Brain microvascular endothelial cell (primary cell): Measurements from ENCODE around the gene CFAP52.
"Not testable (repeated sequence)": the region's sequence is repeated elsewhere in the genome, so short reads cannot be mapped to it uniquely, and the experiment has no call there.

Experiments used
- DNase-seq: peaks from one replicate; pipeline ENCODE4 v3.0.0-alpha.2; 2020
- H3K27ac ChIP-seq: fragments of 250-450 bp; sonication (Bioruptor Pico); 2 replicates; pipeline ENCODE4 v1.5.1; 2020; ENCODE audit warnings: mild to moderate bottlenecking, moderate library complexity
- H3K27me3 ChIP-seq: fragments of 250-450 bp; sonication (Bioruptor Pico); replicated peaks from 2 replicates; pipeline ENCODE4 v1.5.1; 2020; ENCODE audit warnings: mild to moderate bottlenecking
- H3K36me3 ChIP-seq: fragments of 250-450 bp; sonication (Bioruptor Pico); replicated peaks from 2 replicates; pipeline ENCODE4 v1.5.1; 2020; ENCODE audit warnings: mild to moderate bottlenecking
- H3K4me3 ChIP-seq: 2 replicates; pipeline ENCODE4 v1.5.1; 2011; ENCODE audit warnings: low read depth, mild to moderate bottlenecking, control low read depth, low read length, moderate library complexity
- CTCF ChIP-seq: IDR thresholded peaks from 2 replicates; pipeline ENCODE4 v1.5.1; 2011; ENCODE audit warnings: low read depth, mild to moderate bottlenecking, moderate library complexity, low read length, control low read depth, inconsistent platforms; ENCODE audit errors: missing control alignments
- in situ Hi-C: cut with HindIII; loops from 2 replicates; pipeline ENCODE4 v1.10.0; 2017; ENCODE audit warnings: low sequenced_read_pairs, low pct_ligation_motif_present

The CFAP52 gene

GRCh38 chr17:9564104-9564503 lies 12.3 kb upstream of the CFAP52 start:
- in situ Hi-C loops: no loop called here

GRCh38 chr17:9566067-9566466 lies 10.4 kb upstream of the CFAP52 start:
- no peak for TF ChIP-seq CTCF
- Histone ChIP-seq H3K36me3 (peaks cover 4% of the 10 kb centered on the region), H3K27ac (no peak overlapping the region), H3K4me3 (no peak overlapping the region), H3K27me3 (no peaks in the 10 kb centered on the region)
- in situ Hi-C loops: no loop called here
- DNase-seq: no peak

More at GRCh38 chr17:9564104-9564503, 12.3 kb upstream of the CFAP52 start:
- H3K27me3 ChIP-seq: no peaks in the 10 kb centered on the region
- no peak for DNase-seq
- no peak overlapping the region for H3K27ac ChIP-seq
- peaks cover 4% of the 10 kb centered on the region for H3K36me3 ChIP-seq
- no peak for TF ChIP-seq CTCF
- H3K4me3 ChIP-seq: no peak overlapping the region

- in situ Hi-C loops: not testable (repeated sequence)
These were observed 9.7 kb upstream of the CFAP52 start for GRCh38 chr17:9566739-9567138.

GRCh38 chr17:9568004-9568403 lies 8.4 kb upstream of the CFAP52 start:
- no peak overlapping the region for H3K27ac ChIP-seq
- H3K36me3 ChIP-seq: peaks cover 4% of the 10 kb centered on the region
- no peak overlapping the region for H3K4me3 ChIP-seq
- TF ChIP-seq CTCF: no peak
- in situ Hi-C loops: no loop called here
- H3K27me3 ChIP-seq: no peaks in the 10 kb centered on the region
- DNase-seq: no peak

More at GRCh38 chr17:9566739-9567138, 9.7 kb upstream of the CFAP52 start:
- H3K27ac ChIP-seq, DNase-seq, H3K27me3 ChIP-seq, H3K36me3 ChIP-seq, H3K4me3 ChIP-seq: not testable (repeated sequence)

GRCh38 chr17:9568957-9569588 lies 7.4 kb upstream of the CFAP52 start:
- no peak for DNase-seq
- no peak overlapping the region for H3K4me3 ChIP-seq
- H3K27ac ChIP-seq: no peak overlapping the region
- no peak for TF ChIP-seq CTCF
- peaks cover 4% of the 10 kb centered on the region for H3K36me3 ChIP-seq
- in situ Hi-C loops: no loop called here
- no peaks in the 10 kb centered on the region for H3K27me3 ChIP-seq

GRCh38 chr17:9571201-9571600 lies 5.2 kb upstream of the CFAP52 start:
- Histone ChIP-seq H3K27ac (no peak overlapping the region), H3K4me3 (no peak overlapping the region), H3K36me3 (peaks cover 4% of the 10 kb centered on the region), H3K27me3 (no peaks in the 10 kb centered on the region)
- no peak for DNase-seq
- TF ChIP-seq CTCF: no peak
- in situ Hi-C loops: no loop called here
